HepG2 (cell line): ENCODE data around the gene INF2. TPM values are rescaled to one million over a fixed set of nuclear protein-coding genes. Genes with fewer than 3 reads are reported as not detected.

ENCODE experiments used
- AGO1 ChIP-seq: fragments of 200-400 bp; formaldehyde crosslinking; IDR thresholded peaks from 2 replicates; pipeline ENCODE4 v1.6.1; 2017; ENCODE audit warnings: mild to moderate bottlenecking, low read depth, low read length, moderate library complexity; ENCODE audit not compliant: poor library complexity, severe bottlenecking
- ARNTL ChIP-seq: sonication (generic); formaldehyde crosslinking; IDR thresholded peaks from 2 replicates; pipeline ENCODE4 v1.4.0; 2020; ENCODE audit warnings: mild to moderate bottlenecking, missing genetic modification reagents
- FOXK2 ChIP-seq: fragments of 450-650 bp; IDR thresholded peaks from 2 replicates; pipeline ENCODE4 v1.6.1; 2016
- HNF4G ChIP-seq, 2 experiments: sonication (generic) in 1 of 2; formaldehyde crosslinking in 1 of 2; IDR thresholded peaks; 2 replicates each; pipeline versions ENCODE4 v1.4.0 to v1.6.1; 2011 to 2020; ENCODE audit warnings: borderline replicate concordance in 2 of 2, low read depth in 2 of 2, mild to moderate bottlenecking in 2 of 2, low read length in 1 of 2, missing genetic modification reagents in 1 of 2, moderate library complexity in 1 of 2
- HOXA7 ChIP-seq: sonication (generic); formaldehyde crosslinking; IDR thresholded peaks from 2 replicates; pipeline ENCODE4 v1.8.1; 2022; ENCODE audit warnings: mild to moderate bottlenecking, missing genetic modification reagents, moderate library complexity
- IRX3 ChIP-seq: sonication (generic); formaldehyde crosslinking; IDR thresholded peaks from 2 replicates; pipeline ENCODE4 v1.8.1; 2023; ENCODE audit warnings: mild to moderate bottlenecking, low read depth, missing genetic modification reagents, borderline replicate concordance
- MXD1 ChIP-seq: sonication (generic); formaldehyde crosslinking; IDR thresholded peaks from 2 replicates; pipeline ENCODE4 v1.4.0; 2020; ENCODE audit warnings: mild to moderate bottlenecking, missing genetic modification reagents
- MZF1 ChIP-seq: sonication (generic); formaldehyde crosslinking; IDR thresholded peaks from 2 replicates; pipeline ENCODE4 v1.8.1; 2023; ENCODE audit warnings: mild to moderate bottlenecking, missing genetic modification reagents, borderline replicate concordance
- NR2C2 ChIP-seq: sonication (generic); formaldehyde crosslinking; IDR thresholded peaks from 2 replicates; pipeline ENCODE4 v1.4.0; 2020; ENCODE audit warnings: missing genetic modification reagents, mild to moderate bottlenecking, moderate library complexity, borderline replicate concordance
- PAWR ChIP-seq: sonication (generic); formaldehyde crosslinking; IDR thresholded peaks from 2 replicates; pipeline ENCODE4 v1.4.0; 2020; ENCODE audit warnings: missing genetic modification reagents, mild to moderate bottlenecking, borderline replicate concordance
- PCBP1 ChIP-seq: fragments of 200-400 bp; formaldehyde crosslinking; IDR thresholded peaks from 2 replicates; pipeline ENCODE4 v1.6.1; 2017; ENCODE audit warnings: mild to moderate bottlenecking, low read depth, low read length, borderline replicate concordance
- PCBP2 ChIP-seq: fragments of 200-400 bp; formaldehyde crosslinking; optimal IDR thresholded peaks from 2 replicates; pipeline ENCODE3; 2018; ENCODE audit warnings: low read length, low read depth; ENCODE audit not compliant: poor library complexity, severe bottlenecking
- RAD51 ChIP-seq: fragments of 450-650 bp; IDR thresholded peaks from 2 replicates; pipeline ENCODE4 v1.6.1; 2016; ENCODE audit warnings: borderline replicate concordance
- SMAD3 ChIP-seq: sonication (generic); formaldehyde crosslinking; IDR thresholded peaks from 2 replicates; pipeline ENCODE4 v1.4.0; 2020; ENCODE audit warnings: missing genetic modification reagents
- SRSF9 ChIP-seq: fragments of 200-400 bp; formaldehyde crosslinking; IDR thresholded peaks from 2 replicates; pipeline ENCODE4 v1.6.1; 2018; ENCODE audit warnings: borderline replicate concordance, mild to moderate bottlenecking, low read depth, low read length; ENCODE audit not compliant: insufficient read depth, poor library complexity, severe bottlenecking
- SYNCRIP ChIP-seq: fragments of 200-400 bp; formaldehyde crosslinking; IDR thresholded peaks from 2 replicates; pipeline ENCODE4 v1.6.1; 2018; ENCODE audit warnings: mild to moderate bottlenecking, low read depth, low read length; ENCODE audit not compliant: insufficient read depth
- ZNF460 ChIP-seq: sonication (generic); formaldehyde crosslinking; IDR thresholded peaks from 2 replicates; pipeline ENCODE4 v1.5.1; 2020; ENCODE audit warnings: missing genetic modification reagents, mild to moderate bottlenecking, borderline replicate concordance
- ZNF484 ChIP-seq: sonication (generic); formaldehyde crosslinking; IDR thresholded peaks from 2 replicates; pipeline ENCODE4 v1.5.1; 2020; ENCODE audit warnings: mild to moderate bottlenecking, low read depth, missing genetic modification reagents, borderline replicate concordance
- ZNF609 ChIP-seq: sonication (generic); formaldehyde crosslinking; IDR thresholded peaks from 2 replicates; pipeline ENCODE4 v1.4.0; 2020; ENCODE audit warnings: mild to moderate bottlenecking, missing genetic modification reagents, borderline replicate concordance
- ZNF629 ChIP-seq: sonication (generic); formaldehyde crosslinking; conservative IDR thresholded peaks from 2 replicates; pipeline ENCODE4 v1.5.0; 2020; ENCODE audit warnings: missing genetic modification reagents
- ZNF850 ChIP-seq: sonication (generic); formaldehyde crosslinking; conservative IDR thresholded peaks from 2 replicates; pipeline ENCODE4 v1.9.0; 2021; ENCODE audit warnings: mild to moderate bottlenecking, missing genetic modification reagents
- polyA plus RNA-seq, 8 experiments: library from polyadenylated mRNA; depleted of rRNA in 3 of 8; stranded (reverse) in 7 of 8; unstranded in 1 of 8; fragments of >200 nt; fragmentation: Illumina TruSeq in 4 of 8; extraction: Trizol in 4 of 8; gene quantifications; 2 replicates each; pipeline versions ENCODE4 v1.2.1 to v1.2.3, GENCODE V29; 2011 to 2016; ENCODE audit warnings: low read depth in 4 of 8, missing spikeins in 1 of 8, mixed read lengths in 1 of 8; ENCODE audit not compliant: insufficient read depth in 1 of 8
- total RNA-seq, 5 experiments: library from RNA; depleted of rRNA; stranded (reverse); fragments of >200 nt; fragmentation: Illumina TruSeq; extraction: Trizol; gene quantifications; 2 replicates each; pipeline ENCODE4 v1.2.3, GENCODE V29; 2016; ENCODE audit warnings: low read depth in 1 of 5

The INF2 gene
- total and polyA plus RNA-seq, 2 of the 13 experiments (the other 11 are each of a cell fraction or from before 2014, with no cell fraction given) = 16.4 to 26.4 TPM

- TF ChIP-seq ZNF609 (no peak), SRSF9 (no peak), ARNTL (peak; percentile 68; the same call in 1 of the 2 replicates), SYNCRIP (no peak), PCBP1 (no peak), HOXA7 (CRISPR knock-in tag) (no peak), FOXK2 (no peak), ZNF629 (CRISPR knock-in tag) (no peak), SMAD3 (no peak), MXD1 (CRISPR knock-in tag) (no peak), ZNF484 (CRISPR knock-in tag) (no peak), IRX3 (no peak), ZNF850 (CRISPR knock-in tag) (no peak), RAD51 (no peak), NR2C2 (0 out of 2 replicates have a peak, but pooled peaks have one; percentile 30), MZF1 (CRISPR knock-in tag) (no peak), ZNF460 (CRISPR knock-in tag) (no peak), PAWR (CRISPR knock-in tag) (no peak), HNF4G (IDR thresholded peaks at IDR 0.05; ENCODE audit: borderline replicate concordance, low read depth, low read length) (0 out of 2 replicates have a peak, but pooled peaks have one; percentile 23), HNF4G (CRISPR knock-in tag; IDR thresholded peaks at IDR 0.05; ENCODE audit: borderline replicate concordance, low read depth) (no peak; the same call in 1 of the 2 replicates), PCBP2 (no peak), AGO1 (no peak)
Measured at GRCh38 chr14:104680806-104681688, 8.4 kb upstream of the INF2 start (continued).
